SHP77 (cell line): ENCODE results near the gene SPHK2.
"Not testable (repeated sequence)": the region's sequence is repeated elsewhere in the genome, so short reads cannot be mapped to it uniquely, and the experiment has no call there.

Source experiments
- DNase-seq, 2 experiments: peaks; one replicate each; lab custom pipeline; 2025; lab: John Stamatoyannopoulos, UW

The SPHK2 gene

GRCh38 chr19:48624791-48625723 lies 5.8 kb downstream of the SPHK2 start:
- no peak for DNase-seq

GRCh38 chr19:48625891-48626327 lies 6.6 kb downstream of the SPHK2 start:
- no peak for DNase-seq

GRCh38 chr19:48627201-48627864 lies 8.0 kb downstream of the SPHK2 start:
- no peak for DNase-seq

GRCh38 chr19:48627865-48628314 lies 8.6 kb downstream of the SPHK2 start:
- DNase-seq = no peak

GRCh38 chr19:48628486-48629296 lies 9.4 kb downstream of the SPHK2 start:
- no peak for DNase-seq

- DNase-seq = peak in 1 of 2 experiments; percentile 54
Observed at GRCh38 chr19:48629297-48629598, 9.9 kb downstream of the SPHK2 start.

GRCh38 chr19:48629599-48630295 lies 10.4 kb downstream of the SPHK2 start:
- DNase-seq = peak; percentile 93 to 94

GRCh38 chr19:48630296-48631063 lies 11.2 kb downstream of the SPHK2 start:
- peak in 1 of 2 experiments; percentile 43 for DNase-seq

- no peak for DNase-seq
Observed at GRCh38 chr19:48631225-48631624, 11.9 kb downstream of the SPHK2 start.

GRCh38 chr19:48632286-48632685 lies 13.0 kb downstream of the SPHK2 start:
- DNase-seq = not testable (repeated sequence)

- no peak for DNase-seq
Observed at GRCh38 chr19:48632692-48633147, 13.4 kb downstream of the SPHK2 start.

- no peak for DNase-seq
Observed at GRCh38 chr19:48633148-48634035, 14.1 kb downstream of the SPHK2 start.

GRCh38 chr19:48634036-48634342 lies 14.7 kb downstream of the SPHK2 start:
- DNase-seq = no peak

- DNase-seq = peak; percentile 95 to 96
Observed at GRCh38 chr19:48634424-48635262, 15.3 kb downstream of the SPHK2 start.

- DNase-seq = peak; percentile 44 to 71
Observed at GRCh38 chr19:48635263-48635965, 16.1 kb downstream of the SPHK2 start.

- no peak for DNase-seq
Observed at GRCh38 chr19:48635966-48636858, 16.9 kb downstream of the SPHK2 start.

- DNase-seq = peak in 1 of 2 experiments; percentile 56
Observed at GRCh38 chr19:48636859-48637448, 17.6 kb downstream of the SPHK2 start, which contains the start of gene DBP. TSS of gene DBP (minus strand) at chr19:48637379. CDS start at chr19:48636994, 385 bp downstream.
